Activated CD8-positive, alpha-beta memory T cell treated with anti-CD3 and anti-CD28 coated beads, Interleukin-2, amount 50 U/mL, for 1 hour (primary cell): ENCODE results near the gene PRR14.

Experiments
- DNase-seq: peaks from one replicate; pipeline ENCODE4 v3.0.0-alpha.2; 2020; ENCODE audit errors: extremely low read depth

PRR14 gene

GRCh38 chr16:30650369-30651123, at the start of gene PRR14:
TSS of gene PRR14 (plus strand) at chr16:30650960. CDS start at chr16:30651646, 686 bp downstream.
- DNase-seq, result peak; percentile 97

GRCh38 chr16:30601966-30602365, 48.8 kb upstream of the PRR14 start:
- DNase-seq, result no peak

GRCh38 chr16:30602616-30603277, 48.0 kb upstream of the PRR14 start:
- no peak for DNase-seq

GRCh38 chr16:30603945-30604315, 46.8 kb upstream of the PRR14 start:
- DNase-seq, result no peak

- no peak for DNase-seq
Measured at GRCh38 chr16:30604316-30604947, 46.3 kb upstream of the PRR14 start.

- no peak for DNase-seq
Measured at GRCh38 chr16:30605158-30605557, 45.6 kb upstream of the PRR14 start.

- no peak for DNase-seq
Measured at GRCh38 chr16:30606004-30606403, 44.8 kb upstream of the PRR14 start.

GRCh38 chr16:30609002-30609925, 41.5 kb upstream of the PRR14 start:
- no peak for DNase-seq

- DNase-seq, result peak; percentile 91
Measured at GRCh38 chr16:30609926-30610839, 40.6 kb upstream of the PRR14 start, which contains the start of gene ZNF689. TSS of gene ZNF689 (minus strand) at chr16:30610389. CDS start at chr16:30610041, 348 bp downstream.

- DNase-seq, result no peak
Measured at GRCh38 chr16:30615358-30616091, 35.2 kb upstream of the PRR14 start.

GRCh38 chr16:30619202-30619601, 31.6 kb upstream of the PRR14 start:
- no peak for DNase-seq

GRCh38 chr16:30619638-30620037, 31.1 kb upstream of the PRR14 start:
- DNase-seq, result no peak

GRCh38 chr16:30620169-30620568, 30.6 kb upstream of the PRR14 start:
- no peak for DNase-seq

GRCh38 chr16:30621765-30622164, 29.0 kb upstream of the PRR14 start:
- DNase-seq, result no peak

- no peak for DNase-seq
Measured at GRCh38 chr16:30622455-30623032, 28.2 kb upstream of the PRR14 start.

- no peak for DNase-seq
Measured at GRCh38 chr16:30623536-30624283, 27.1 kb upstream of the PRR14 start.

GRCh38 chr16:30626236-30626635, 24.5 kb upstream of the PRR14 start:
- DNase-seq, result no peak

GRCh38 chr16:30628628-30629540, 21.9 kb upstream of the PRR14 start:
- DNase-seq, result no peak
